ENCODE measurements around the gene SECISBP2. TPM values are rescaled to one million over a fixed set of nuclear protein-coding genes. Genes with fewer than 3 reads are reported as not detected.

The SECISBP2 gene
- total and polyA plus RNA-seq, 2 experiments from 2014 or later, result 12.2 to 13.0 TPM

DNA sequence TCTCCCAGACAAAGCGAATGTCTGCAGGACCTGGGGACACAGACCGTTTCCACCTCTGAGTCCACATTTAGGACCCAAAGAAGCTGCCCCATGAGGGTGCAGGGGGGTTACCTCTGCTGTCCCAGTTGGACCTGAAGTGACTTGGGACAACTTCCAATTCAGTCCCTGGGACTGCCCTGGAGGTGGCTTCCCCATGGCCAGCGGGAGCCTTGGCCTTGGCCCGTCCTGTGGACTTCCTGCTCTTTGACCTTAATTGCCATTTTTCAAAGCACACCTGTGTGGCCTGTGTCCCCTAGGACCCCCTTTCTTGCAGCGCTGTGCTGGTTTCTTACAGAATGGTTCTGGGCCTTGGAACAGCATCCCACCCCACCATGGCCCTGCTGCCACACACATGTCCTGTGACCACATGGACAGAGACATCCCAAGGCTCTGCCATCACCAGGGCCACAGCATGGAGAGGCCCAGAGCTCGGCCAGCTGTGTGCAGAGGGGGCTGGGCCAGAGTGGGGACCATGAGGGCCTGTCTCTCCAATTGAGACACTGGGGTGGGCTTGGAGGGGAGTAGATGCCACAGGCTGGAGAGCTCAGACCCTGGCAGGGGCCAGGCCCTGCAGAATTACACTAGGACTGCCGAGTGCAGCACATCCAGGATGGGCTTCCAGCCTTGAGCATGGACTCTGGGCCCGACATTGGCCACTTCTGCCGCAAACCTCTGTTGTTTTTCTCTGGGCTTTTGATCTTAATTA is 45.8 kb downstream of the SECISBP2 start:
- no peak for DNase-seq
- Histone ChIP-seq H3K27me3 (replicated peaks; ENCODE audit: insufficient read depth) (no peaks in the 10 kb centered on the region), H3K4me1 (ENCODE audit: insufficient read depth) (no peaks in the 10 kb centered on the region), H3K4me3 (no peak overlapping the region), H4K20me1 (ENCODE audit: insufficient read depth) (no peaks in the 10 kb centered on the region), H3K4me2 (ENCODE audit: unreplicated experiment) (no peak overlapping the region), H3K9me3 (ENCODE audit: low read depth) (no peaks in the 10 kb centered on the region), H3K9ac (no peak overlapping the region), H2AFZ (no peak overlapping the region), H3F3A (ENCODE audit: insufficient read depth) (no peaks in the 10 kb centered on the region; the same call in 1 of the 2 replicates), H3K27ac (no peak overlapping the region), H3K79me2 (ENCODE audit: insufficient read depth) (no peaks in the 10 kb centered on the region), H3K36me3 (ENCODE audit: low read depth) (peaks cover 6% of the 10 kb centered on the region; the same call in 1 of the 2 replicates), H3K9me2 (ENCODE audit: insufficient read depth) (no peaks in the 10 kb centered on the region)
- no peak for TF ChIP-seq EZH2phosphoT487 (IDR thresholded peaks at IDR 0.05; ENCODE audit: insufficient read depth, low read depth)
- no peak for TF ChIP-seq EZH2 (IDR thresholded peaks at IDR 0.05; ENCODE audit: insufficient read depth, poor library complexity, severe bottlenecking)
- 78 to 82% methylated on average over 9 of the region's 9 CpGs for WGBS, 2 experiments (ENCODE audit: low coverage in 1 of 2, low lambda C conversion rate in 2 of 2, missing lambda C conversion rate in 2 of 2)
- in situ Hi-C loops (cut with MboI), result no loop called here

- H3K9ac ChIP-seq, result no peak overlapping the region
- no peak overlapping the region for H3K27ac ChIP-seq
- 94 to 95% methylated on average over 16 to 17 of the region's 17 CpGs for WGBS, 2 experiments (ENCODE audit: low coverage in 1 of 2, low lambda C conversion rate in 2 of 2, missing lambda C conversion rate in 2 of 2)
- H4K20me1 ChIP-seq (ENCODE audit: insufficient read depth), result no peaks in the 10 kb centered on the region
- H3K9me2 ChIP-seq (ENCODE audit: insufficient read depth), result no peaks in the 10 kb centered on the region
- in situ Hi-C loops (cut with MboI), result no loop called here
- H2AFZ ChIP-seq, result no peak overlapping the region
- H3K79me2 ChIP-seq (ENCODE audit: insufficient read depth), result no peaks in the 10 kb centered on the region
- H3K4me2 ChIP-seq (ENCODE audit: unreplicated experiment), result no peak overlapping the region
- H3K36me3 ChIP-seq (ENCODE audit: low read depth), result peaks cover 6% of the 10 kb centered on the region; the same call in 1 of the 2 replicates
- DNase-seq, result no peak
- TF ChIP-seq EZH2 (IDR thresholded peaks at IDR 0.05; ENCODE audit: insufficient read depth, poor library complexity, severe bottlenecking), result no peak
- TF ChIP-seq EZH2phosphoT487 (IDR thresholded peaks at IDR 0.05; ENCODE audit: insufficient read depth, low read depth), result no peak
- no peaks in the 10 kb centered on the region for H3K4me1 ChIP-seq (ENCODE audit: insufficient read depth)
- no peak overlapping the region for H3K4me3 ChIP-seq
- H3K27me3 ChIP-seq (replicated peaks; ENCODE audit: insufficient read depth), result no peaks in the 10 kb centered on the region
- no peaks in the 10 kb centered on the region for H3K9me3 ChIP-seq (ENCODE audit: low read depth)
- no peaks in the 10 kb centered on the region; the same call in 1 of the 2 replicates for H3F3A ChIP-seq (ENCODE audit: insufficient read depth)
These were observed 46.6 kb downstream of the SECISBP2 start for GRCh38 chr9:89364666-89365531.

GRCh38 chr9:89365532-89365912 is 47.2 kb downstream of the SECISBP2 start:
- in situ Hi-C loops (cut with MboI), result no loop called here
- Histone ChIP-seq H3K9ac (no peak overlapping the region), H3K79me2 (ENCODE audit: insufficient read depth) (no peaks in the 10 kb centered on the region), H3F3A (ENCODE audit: insufficient read depth) (no peaks in the 10 kb centered on the region), H3K27me3 (replicated peaks; ENCODE audit: insufficient read depth) (no peaks in the 10 kb centered on the region), H2AFZ (no peak overlapping the region), H3K4me3 (no peak overlapping the region), H3K4me2 (ENCODE audit: unreplicated experiment) (no peak overlapping the region), H3K27ac (no peak overlapping the region), H3K36me3 (ENCODE audit: low read depth) (peaks cover 6% of the 10 kb centered on the region; the same call in 1 of the 2 replicates), H3K4me1 (ENCODE audit: insufficient read depth) (no peaks in the 10 kb centered on the region), H3K9me2 (ENCODE audit: insufficient read depth) (no peaks in the 10 kb centered on the region), H4K20me1 (ENCODE audit: insufficient read depth) (no peaks in the 10 kb centered on the region), H3K9me3 (ENCODE audit: low read depth) (no peaks in the 10 kb centered on the region)
- no peak for TF ChIP-seq EZH2 (IDR thresholded peaks at IDR 0.05; ENCODE audit: insufficient read depth, poor library complexity, severe bottlenecking)
- no peak for TF ChIP-seq EZH2phosphoT487 (IDR thresholded peaks at IDR 0.05; ENCODE audit: insufficient read depth, low read depth)
- WGBS, 2 experiments (ENCODE audit: low coverage in 1 of 2, low lambda C conversion rate in 2 of 2, missing lambda C conversion rate in 2 of 2), result 98 to 100% methylated on average over 2 of the region's 2 CpGs
- no peak for DNase-seq

DNA sequence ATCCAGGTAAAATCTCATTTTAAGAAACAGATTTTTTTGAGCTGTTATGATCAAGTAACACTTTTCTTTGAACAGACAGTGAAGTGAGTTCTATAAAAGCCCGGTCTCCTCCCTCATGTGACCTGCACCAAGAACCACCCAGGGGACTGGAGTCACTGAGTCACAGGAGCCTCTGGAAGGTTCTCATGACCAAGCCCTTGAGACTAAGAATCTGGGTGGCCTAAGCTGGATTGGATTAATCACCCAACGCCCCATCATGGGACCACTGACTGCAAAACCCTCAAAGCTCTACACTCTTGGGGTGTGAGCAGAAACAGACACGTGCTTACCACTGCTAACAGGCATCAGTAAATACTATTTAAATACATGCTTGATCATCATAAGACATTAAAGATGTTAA is 48.4 kb downstream of the SECISBP2 start:
- Histone ChIP-seq H2AFZ (no peak overlapping the region), H3K9me3 (ENCODE audit: low read depth) (no peaks in the 10 kb centered on the region), H3K9ac (no peak overlapping the region), H3K9me2 (ENCODE audit: insufficient read depth) (no peaks in the 10 kb centered on the region), H3K27me3 (replicated peaks; ENCODE audit: insufficient read depth) (no peaks in the 10 kb centered on the region), H3K79me2 (ENCODE audit: insufficient read depth) (no peaks in the 10 kb centered on the region), H3K4me1 (ENCODE audit: insufficient read depth) (no peaks in the 10 kb centered on the region), H4K20me1 (ENCODE audit: insufficient read depth) (no peaks in the 10 kb centered on the region), H3K4me3 (no peak overlapping the region), H3K27ac (no peak overlapping the region), H3K36me3 (ENCODE audit: low read depth) (no peaks in the 10 kb centered on the region), H3F3A (ENCODE audit: insufficient read depth) (no peaks in the 10 kb centered on the region), H3K4me2 (ENCODE audit: unreplicated experiment) (no peak overlapping the region)
- DNase-seq, result peak; percentile 29
- TF ChIP-seq EZH2phosphoT487 (IDR thresholded peaks at IDR 0.05; ENCODE audit: insufficient read depth, low read depth), result no peak
- no peak for TF ChIP-seq EZH2 (IDR thresholded peaks at IDR 0.05; ENCODE audit: insufficient read depth, poor library complexity, severe bottlenecking)
- 75 to 81% methylated on average over 3 of the region's 3 CpGs for WGBS, 2 experiments (ENCODE audit: low coverage in 1 of 2, low lambda C conversion rate in 2 of 2, missing lambda C conversion rate in 2 of 2)
- in situ Hi-C loops (cut with MboI), result no loop called here
